ENCODE results near the gene MISP3.
A peak's percentile ranks its signal among the peaks of the same experiment; 100 is the strongest.

GRCh38 chr19:14118165-14119051 lies 45.8 kb downstream of the MISP3 start:
- TF ChIP-seq POLR2A (IDR thresholded peaks at IDR 0.05) (peak in 1 of 2 donors; percentile 65), CTCF (IDR thresholded peaks at IDR 0.05) (no peak)

Data from heart left ventricle (tissue), 13 donors.